Upper lobe of left lung (tissue), 4 donors: Measurements from ENCODE around the gene SLC25A6.

Experiments
- EP300 ChIP-seq, 4 donors: sonication (generic); formaldehyde crosslinking; IDR thresholded peaks; one replicate each; pipeline ENCODE4 v1.5.1; 2017; ENCODE audit warnings: antibody characterized with exemption in 4 of 4, control low read depth in 2 of 4
- POLR2AphosphoS5 ChIP-seq, 2 donors: sonication (generic); formaldehyde crosslinking; IDR thresholded peaks; one replicate each; pipeline ENCODE4 v1.5.1; 2017; ENCODE audit warnings: antibody characterized with exemption in 2 of 2
- TF ChIP-seq, protein P1 (sequence below), 6 experiments: fragments of 450-650 bp in 4 of 6; fragments of 200-600 bp in 2 of 6; sonication (generic) in 2 of 6; IDR thresholded peaks; one replicate each; pipeline ENCODE4 v1.5.1; 2016 to 2019; ENCODE audit warnings: antibody characterized with exemption in 6 of 6

DNA sequence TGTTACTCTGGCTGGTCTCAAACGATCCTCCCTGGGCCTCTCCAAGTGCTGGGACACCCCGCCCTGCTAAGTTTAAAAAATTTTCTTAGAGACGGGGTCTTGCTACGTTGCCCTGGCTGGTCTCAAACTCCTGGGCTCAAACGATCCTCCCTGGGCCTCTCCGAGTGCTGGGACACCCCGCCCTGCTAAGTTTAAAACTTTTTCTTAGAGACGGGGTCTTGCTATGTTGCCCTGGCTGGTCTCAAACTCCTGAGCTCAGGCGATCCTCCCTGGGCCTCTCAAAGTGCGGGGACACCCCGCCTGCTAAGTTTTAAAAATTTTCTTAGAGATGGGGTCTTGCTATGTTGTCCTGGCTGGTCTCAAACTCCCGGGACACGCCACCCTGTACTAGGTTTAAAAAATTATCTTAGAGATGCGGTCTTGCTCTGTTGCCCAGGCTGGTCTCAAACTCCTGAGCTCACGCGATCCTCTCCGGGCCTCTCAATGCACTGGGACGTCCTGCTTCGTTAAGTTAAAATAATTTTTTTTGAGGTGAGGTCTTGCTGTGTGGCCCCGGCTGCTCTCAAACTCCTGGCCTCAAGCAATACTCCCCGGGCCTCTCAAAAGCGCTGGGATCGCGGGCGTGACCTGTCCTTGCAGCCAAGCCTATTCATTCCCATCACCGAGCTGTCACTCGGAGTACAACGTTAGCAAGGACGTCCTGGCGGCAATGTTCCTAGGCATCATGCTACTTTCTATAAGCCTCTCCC is 1.1 kb downstream of the SLC25A6 start:
- TF ChIP-seq, protein P1, sequence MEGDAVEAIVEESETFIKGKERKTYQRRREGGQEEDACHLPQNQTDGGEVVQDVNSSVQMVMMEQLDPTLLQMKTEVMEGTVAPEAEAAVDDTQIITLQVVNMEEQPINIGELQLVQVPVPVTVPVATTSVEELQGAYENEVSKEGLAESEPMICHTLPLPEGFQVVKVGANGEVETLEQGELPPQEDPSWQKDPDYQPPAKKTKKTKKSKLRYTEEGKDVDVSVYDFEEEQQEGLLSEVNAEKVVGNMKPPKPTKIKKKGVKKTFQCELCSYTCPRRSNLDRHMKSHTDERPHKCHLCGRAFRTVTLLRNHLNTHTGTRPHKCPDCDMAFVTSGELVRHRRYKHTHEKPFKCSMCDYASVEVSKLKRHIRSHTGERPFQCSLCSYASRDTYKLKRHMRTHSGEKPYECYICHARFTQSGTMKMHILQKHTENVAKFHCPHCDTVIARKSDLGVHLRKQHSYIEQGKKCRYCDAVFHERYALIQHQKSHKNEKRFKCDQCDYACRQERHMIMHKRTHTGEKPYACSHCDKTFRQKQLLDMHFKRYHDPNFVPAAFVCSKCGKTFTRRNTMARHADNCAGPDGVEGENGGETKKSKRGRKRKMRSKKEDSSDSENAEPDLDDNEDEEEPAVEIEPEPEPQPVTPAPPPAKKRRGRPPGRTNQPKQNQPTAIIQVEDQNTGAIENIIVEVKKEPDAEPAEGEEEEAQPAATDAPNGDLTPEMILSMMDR (IDR thresholded peaks at IDR 0.05), result no peak
- TF ChIP-seq EP300 (IDR thresholded peaks at IDR 0.05), result no peak
- TF ChIP-seq POLR2AphosphoS5 (IDR thresholded peaks at IDR 0.05), result no peak
